Left lung (tissue), 10 donors: ENCODE measurements around the gene PBX2. TPM values are rescaled to one million over a fixed set of nuclear protein-coding genes. Genes with fewer than 3 reads are reported as not detected.

Source experiments
- ATAC-seq: fragments of 200-7000 bp; cut with Tn5 transposase; one replicate; pipeline ENCODE4 v1.9.1; 2020; ENCODE audit warnings: moderate library complexity
- DNase-seq, 4 donors: peaks; one replicate each; pipeline ENCODE4 v3.0.0-alpha.2; 2013 to 2020
- H3K27ac ChIP-seq, 2 donors: fragments of 200-600 bp; sonication (generic) in 1 of 2; one replicate each; pipeline versions ENCODE4 v1.5.0 to v1.8.0; 2020 to 2021
- H3K27me3 ChIP-seq, 2 donors: fragments of 200-600 bp; sonication (generic) in 1 of 2; one replicate each; pipeline versions ENCODE4 v1.5.0 to v1.8.0; 2020 to 2021
- H3K36me3 ChIP-seq, 2 donors: fragments of 200-600 bp; sonication (generic) in 1 of 2; one replicate each; pipeline versions ENCODE4 v1.5.0 to v1.8.0; 2020 to 2021
- H3K4me1 ChIP-seq, 2 donors: fragments of 200-600 bp; one replicate each; pipeline ENCODE4 v1.8.0; 2021
- H3K4me3 ChIP-seq, 2 donors: fragments of 200-600 bp; sonication (generic) in 1 of 2; one replicate each; pipeline versions ENCODE4 v1.5.0 to v1.8.0; 2020 to 2021; ENCODE audit warnings: mild to moderate bottlenecking in 1 of 2
- H3K9me3 ChIP-seq, 2 donors: fragments of 200-600 bp; sonication (generic) in 1 of 2; one replicate each; pipeline versions ENCODE4 v1.5.0 to v1.8.0; 2020 to 2021
- intact Hi-C, 2 donors: fragments of 100-400 bp; cut with DNase I; formaldehyde crosslinking; loops; one replicate each; pipeline versions ENCODE4 v1.11.2 to v1.14.2; 2022
- polyA plus RNA-seq, 6 donors: library from polyadenylated mRNA; unstranded; fragments of 120-200 nt; gene quantifications; one replicate each; pipeline ENCODE4 v1.2.1, GENCODE V29; 2013; ENCODE audit not compliant: insufficient read length in 6 of 6
- total RNA-seq, 2 donors: library from RNA; stranded (reverse); fragmentation: NEBNext Ultra II Directional; extraction: Animal tissue kit (Norgen Biotek cat#: 25700); gene quantifications; one replicate each; pipeline ENCODE4 v1.2.1, GENCODE V29; 2021
- TF ChIP-seq, protein P1 (sequence below), 2 donors: fragments of 200-600 bp; sonication (generic) in 1 of 2; IDR thresholded peaks; one replicate each; pipeline versions ENCODE4 v1.5.0 to v1.8.0; 2021; ENCODE audit warnings: antibody characterized with exemption in 2 of 2
- donor health status: DM: no; HTN: yes; CAD: no.
- donor health status: DM: no; HTN: no; CAD: no.

Gene PBX2
- total and polyA plus RNA-seq, 8 donors = 91.0 to 174 (median 163) TPM

DNA sequence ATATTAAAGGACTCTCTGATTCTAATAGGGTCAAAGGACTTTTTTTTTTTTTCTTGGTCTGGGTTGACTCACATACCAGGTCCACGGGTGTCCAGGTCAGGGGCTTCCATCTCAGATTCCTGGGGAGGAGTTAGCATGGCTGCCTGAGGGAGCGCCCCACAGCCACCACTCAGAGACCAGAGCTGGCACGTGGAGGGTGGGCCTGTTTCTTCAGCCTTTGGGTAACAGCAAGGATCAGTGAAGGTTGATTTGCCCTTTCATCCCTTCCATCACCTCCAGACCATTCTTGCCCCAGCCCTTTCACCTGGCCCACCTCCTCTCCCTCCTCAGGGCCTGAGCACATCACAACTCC is 8.3 kb upstream of the PBX2 start:
- ATAC-seq (no peak), DNase-seq (no peak)
- H3K36me3 ChIP-seq = peaks cover 0 to 8% of the 10 kb centered on the region in 2 donors
- no peaks in the 10 kb centered on the region for H3K9me3 ChIP-seq
- intact Hi-C loops = no loop called here
- no peak overlapping the region for H3K4me3 ChIP-seq
- peaks cover 18 to 40% of the 10 kb centered on the region in 2 donors for H3K4me1 ChIP-seq
- peaks cover 0 to 18% of the 10 kb centered on the region in 2 donors for H3K27me3 ChIP-seq
- TF ChIP-seq, protein P1, sequence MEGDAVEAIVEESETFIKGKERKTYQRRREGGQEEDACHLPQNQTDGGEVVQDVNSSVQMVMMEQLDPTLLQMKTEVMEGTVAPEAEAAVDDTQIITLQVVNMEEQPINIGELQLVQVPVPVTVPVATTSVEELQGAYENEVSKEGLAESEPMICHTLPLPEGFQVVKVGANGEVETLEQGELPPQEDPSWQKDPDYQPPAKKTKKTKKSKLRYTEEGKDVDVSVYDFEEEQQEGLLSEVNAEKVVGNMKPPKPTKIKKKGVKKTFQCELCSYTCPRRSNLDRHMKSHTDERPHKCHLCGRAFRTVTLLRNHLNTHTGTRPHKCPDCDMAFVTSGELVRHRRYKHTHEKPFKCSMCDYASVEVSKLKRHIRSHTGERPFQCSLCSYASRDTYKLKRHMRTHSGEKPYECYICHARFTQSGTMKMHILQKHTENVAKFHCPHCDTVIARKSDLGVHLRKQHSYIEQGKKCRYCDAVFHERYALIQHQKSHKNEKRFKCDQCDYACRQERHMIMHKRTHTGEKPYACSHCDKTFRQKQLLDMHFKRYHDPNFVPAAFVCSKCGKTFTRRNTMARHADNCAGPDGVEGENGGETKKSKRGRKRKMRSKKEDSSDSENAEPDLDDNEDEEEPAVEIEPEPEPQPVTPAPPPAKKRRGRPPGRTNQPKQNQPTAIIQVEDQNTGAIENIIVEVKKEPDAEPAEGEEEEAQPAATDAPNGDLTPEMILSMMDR (IDR thresholded peaks at IDR 0.05) = no peak
- peak overlapping the region in 1 of 2 donors; percentile 100 for H3K27ac ChIP-seq

DNA sequence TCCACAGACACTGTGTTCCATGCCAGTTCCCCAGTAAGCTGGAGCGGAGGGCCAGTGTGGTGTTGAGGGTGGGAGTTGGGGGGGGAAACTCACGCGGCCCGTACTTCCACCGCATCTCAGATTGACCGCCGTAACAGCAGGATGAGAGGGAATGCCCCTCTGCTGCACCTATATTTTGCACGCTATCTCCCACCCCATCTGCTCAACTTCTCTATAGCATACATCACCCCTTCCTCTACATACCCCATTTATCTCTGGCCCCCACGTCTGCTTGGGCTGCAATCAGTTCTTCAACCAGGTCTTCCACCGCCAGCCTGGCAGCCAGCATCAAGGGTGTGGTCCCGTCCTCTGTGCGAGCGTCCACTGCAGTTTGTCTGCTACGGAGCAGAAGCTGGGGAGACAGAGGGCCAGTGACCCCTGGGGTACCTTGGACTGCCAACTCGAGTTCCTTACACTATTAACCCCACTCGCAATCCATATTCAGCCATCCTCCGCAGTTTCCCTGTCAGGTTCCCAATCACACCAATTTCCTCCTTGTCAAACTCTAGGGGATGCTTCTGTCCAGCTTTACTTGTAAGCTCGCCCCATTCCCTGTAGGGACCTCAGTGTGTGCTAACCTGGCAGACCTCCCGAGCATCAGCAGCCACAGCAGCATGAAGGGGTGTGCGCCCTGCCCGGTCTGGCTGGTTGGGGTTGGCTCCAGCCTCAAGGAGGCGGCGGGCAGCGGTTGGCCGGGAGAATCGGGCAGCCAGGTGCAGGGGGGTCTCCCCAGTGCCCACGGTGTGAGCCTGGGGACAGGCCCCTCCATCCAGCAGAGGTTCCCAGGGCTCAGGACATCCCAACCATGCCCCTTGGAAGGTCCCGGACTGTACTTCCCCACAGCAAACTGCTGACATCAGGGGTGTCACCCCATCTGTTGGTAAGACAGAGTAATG is 6.9 kb upstream of the PBX2 start:
- Histone ChIP-seq H3K4me1 (peaks cover 26 to 54% of the 10 kb centered on the region in 2 donors), H3K27ac (peak overlapping the region; percentile 100), H3K4me3 (peak overlapping the region; percentile 66 to 82), H3K27me3 (peaks cover 0 to 13% of the 10 kb centered on the region in 2 donors), H3K36me3 (peaks cover 0 to 1% of the 10 kb centered on the region in 2 donors), H3K9me3 (no peaks in the 10 kb centered on the region)
- TF ChIP-seq, protein P1 (IDR thresholded peaks at IDR 0.05) = no peak
- DNase-seq (no peak), ATAC-seq (no peak)
- intact Hi-C loops = no loop called here

DNA sequence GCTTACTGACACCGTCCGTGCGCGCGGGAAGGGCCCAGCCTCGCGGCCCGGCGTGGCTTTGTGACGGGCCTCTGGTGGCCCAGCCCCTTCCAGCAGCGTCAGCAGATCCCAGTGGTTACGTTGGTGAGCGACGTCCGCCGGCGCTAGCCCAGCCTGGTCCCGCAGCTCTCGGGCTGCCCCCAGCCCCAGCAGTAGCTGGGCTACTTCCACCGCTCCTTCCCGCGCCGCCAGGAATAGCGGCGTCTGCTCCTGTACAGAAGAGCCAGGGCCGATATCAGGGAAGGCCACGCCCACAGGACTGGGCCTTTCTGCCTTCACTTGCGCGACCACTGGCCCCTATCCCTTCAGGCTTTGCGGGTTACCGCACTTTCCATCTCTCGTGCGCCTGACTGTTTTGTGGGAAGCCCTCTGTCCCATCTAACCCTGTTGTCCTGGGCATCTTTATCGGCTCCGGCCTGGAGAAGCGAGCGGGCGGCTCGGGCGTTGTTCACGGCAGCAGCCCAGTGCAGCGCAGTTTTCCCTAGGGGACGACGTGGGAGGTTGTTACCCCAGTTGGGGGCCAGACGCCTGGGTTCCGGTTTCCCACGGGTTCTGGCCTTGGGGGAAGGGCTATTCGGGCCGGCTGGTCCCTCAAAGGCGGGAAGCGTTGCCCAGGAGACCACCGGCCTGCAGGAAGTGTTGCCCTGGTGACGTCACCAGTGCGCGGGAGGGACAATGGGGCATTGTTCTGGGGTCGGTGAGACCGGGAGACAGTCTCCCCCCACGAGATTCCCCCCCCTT is 6.1 kb upstream of the PBX2 start:
- Histone ChIP-seq H3K36me3 (no peaks in the 10 kb centered on the region), H3K9me3 (no peaks in the 10 kb centered on the region), H3K27me3 (peaks cover 0 to 5% of the 10 kb centered on the region in 2 donors), H3K4me3 (peak overlapping the region; percentile 66 to 82), H3K4me1 (peaks cover 26 to 61% of the 10 kb centered on the region in 2 donors), H3K27ac (peak overlapping the region; percentile 100)
- intact Hi-C loops = no loop called here
- ATAC-seq (peak; percentile 38), DNase-seq (peak; percentile 91 to 96 (median 92))
- TF ChIP-seq, protein P1 (IDR thresholded peaks at IDR 0.05) = peak in 1 of 2 donors; percentile 1

DNA sequence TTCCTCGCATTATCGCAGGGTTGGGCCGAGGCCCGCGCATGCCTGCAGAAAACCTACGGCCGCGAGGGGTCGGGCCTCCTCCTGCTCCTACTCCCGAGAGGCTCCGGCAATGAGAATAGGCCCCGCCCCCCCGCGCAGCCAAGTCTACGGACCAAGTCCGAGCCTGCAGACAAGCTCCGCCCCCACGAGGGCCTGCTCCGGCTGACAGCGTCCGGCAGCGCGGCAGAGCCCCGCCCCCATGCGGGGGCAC is 5.6 kb upstream of the PBX2 start:
- Histone ChIP-seq H3K27ac (peak overlapping the region; percentile 100), H3K27me3 (no peaks in the 10 kb centered on the region), H3K36me3 (no peaks in the 10 kb centered on the region), H3K9me3 (no peaks in the 10 kb centered on the region), H3K4me1 (peaks cover 26 to 66% of the 10 kb centered on the region in 2 donors), H3K4me3 (peak overlapping the region; percentile 66 to 82)
- intact Hi-C loops = no loop called here
- TF ChIP-seq, protein P1 (IDR thresholded peaks at IDR 0.05) = peak; percentile 23 to 84
- ATAC-seq (peak; percentile 92), DNase-seq (peak; percentile 100)
